ENCODE measurements around the gene DHX9. TPM values are rescaled to one million over a fixed set of nuclear protein-coding genes. Genes with fewer than 3 reads are reported as not detected.

The DHX9 gene
- total and polyA plus RNA-seq, 2 experiments from 2014 or later: 151 to 262 TPM

DNA sequence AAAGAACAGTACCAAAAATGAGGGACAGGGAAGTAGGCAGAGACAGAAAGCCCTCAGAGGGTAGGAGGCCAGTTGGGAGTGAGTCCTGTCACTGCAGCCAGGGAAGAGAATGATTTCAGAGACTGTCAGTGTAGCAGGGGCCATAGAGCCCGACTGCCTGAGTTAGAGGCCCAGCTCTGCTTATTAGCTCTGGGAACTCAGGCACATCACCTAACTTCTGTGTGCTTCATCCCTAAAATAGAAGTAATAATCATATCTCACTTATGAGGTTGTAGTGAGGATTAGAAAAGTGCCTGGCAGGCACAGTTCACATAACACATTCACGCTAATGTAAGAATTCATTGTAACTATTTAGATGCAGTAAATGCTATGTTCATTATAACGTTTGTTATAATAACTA lies 31.2 kb upstream of the DHX9 start:
- peaks cover 6% of the 10 kb centered on the region for H3K4me1 ChIP-seq (ENCODE audit: insufficient read depth)
- no peak overlapping the region for H3K4me2 ChIP-seq
- no peaks in the 10 kb centered on the region for H3K36me3 ChIP-seq (ENCODE audit: insufficient read depth)
- Mint-ChIP-seq H3K9me3 (no peaks in the 10 kb centered on the region), H3K4me1 (peaks cover 12% of the 10 kb centered on the region), H3K27ac (no peak overlapping the region), H3K36me3 (ENCODE audit: low read depth) (no peaks in the 10 kb centered on the region), H3K4me3 (no peak overlapping the region), H3K27me3 (ENCODE audit: insufficient read depth, low read depth, poor library complexity) (peaks cover 1% of the 10 kb centered on the region)
- TF ChIP-seq EZH2phosphoT487 (IDR thresholded peaks at IDR 0.05; ENCODE audit: unreplicated experiment): no peak
- TF ChIP-seq JUNB (IDR thresholded peaks at IDR 0.05; ENCODE audit: unreplicated experiment): no peak
- TF ChIP-seq, protein P1, sequence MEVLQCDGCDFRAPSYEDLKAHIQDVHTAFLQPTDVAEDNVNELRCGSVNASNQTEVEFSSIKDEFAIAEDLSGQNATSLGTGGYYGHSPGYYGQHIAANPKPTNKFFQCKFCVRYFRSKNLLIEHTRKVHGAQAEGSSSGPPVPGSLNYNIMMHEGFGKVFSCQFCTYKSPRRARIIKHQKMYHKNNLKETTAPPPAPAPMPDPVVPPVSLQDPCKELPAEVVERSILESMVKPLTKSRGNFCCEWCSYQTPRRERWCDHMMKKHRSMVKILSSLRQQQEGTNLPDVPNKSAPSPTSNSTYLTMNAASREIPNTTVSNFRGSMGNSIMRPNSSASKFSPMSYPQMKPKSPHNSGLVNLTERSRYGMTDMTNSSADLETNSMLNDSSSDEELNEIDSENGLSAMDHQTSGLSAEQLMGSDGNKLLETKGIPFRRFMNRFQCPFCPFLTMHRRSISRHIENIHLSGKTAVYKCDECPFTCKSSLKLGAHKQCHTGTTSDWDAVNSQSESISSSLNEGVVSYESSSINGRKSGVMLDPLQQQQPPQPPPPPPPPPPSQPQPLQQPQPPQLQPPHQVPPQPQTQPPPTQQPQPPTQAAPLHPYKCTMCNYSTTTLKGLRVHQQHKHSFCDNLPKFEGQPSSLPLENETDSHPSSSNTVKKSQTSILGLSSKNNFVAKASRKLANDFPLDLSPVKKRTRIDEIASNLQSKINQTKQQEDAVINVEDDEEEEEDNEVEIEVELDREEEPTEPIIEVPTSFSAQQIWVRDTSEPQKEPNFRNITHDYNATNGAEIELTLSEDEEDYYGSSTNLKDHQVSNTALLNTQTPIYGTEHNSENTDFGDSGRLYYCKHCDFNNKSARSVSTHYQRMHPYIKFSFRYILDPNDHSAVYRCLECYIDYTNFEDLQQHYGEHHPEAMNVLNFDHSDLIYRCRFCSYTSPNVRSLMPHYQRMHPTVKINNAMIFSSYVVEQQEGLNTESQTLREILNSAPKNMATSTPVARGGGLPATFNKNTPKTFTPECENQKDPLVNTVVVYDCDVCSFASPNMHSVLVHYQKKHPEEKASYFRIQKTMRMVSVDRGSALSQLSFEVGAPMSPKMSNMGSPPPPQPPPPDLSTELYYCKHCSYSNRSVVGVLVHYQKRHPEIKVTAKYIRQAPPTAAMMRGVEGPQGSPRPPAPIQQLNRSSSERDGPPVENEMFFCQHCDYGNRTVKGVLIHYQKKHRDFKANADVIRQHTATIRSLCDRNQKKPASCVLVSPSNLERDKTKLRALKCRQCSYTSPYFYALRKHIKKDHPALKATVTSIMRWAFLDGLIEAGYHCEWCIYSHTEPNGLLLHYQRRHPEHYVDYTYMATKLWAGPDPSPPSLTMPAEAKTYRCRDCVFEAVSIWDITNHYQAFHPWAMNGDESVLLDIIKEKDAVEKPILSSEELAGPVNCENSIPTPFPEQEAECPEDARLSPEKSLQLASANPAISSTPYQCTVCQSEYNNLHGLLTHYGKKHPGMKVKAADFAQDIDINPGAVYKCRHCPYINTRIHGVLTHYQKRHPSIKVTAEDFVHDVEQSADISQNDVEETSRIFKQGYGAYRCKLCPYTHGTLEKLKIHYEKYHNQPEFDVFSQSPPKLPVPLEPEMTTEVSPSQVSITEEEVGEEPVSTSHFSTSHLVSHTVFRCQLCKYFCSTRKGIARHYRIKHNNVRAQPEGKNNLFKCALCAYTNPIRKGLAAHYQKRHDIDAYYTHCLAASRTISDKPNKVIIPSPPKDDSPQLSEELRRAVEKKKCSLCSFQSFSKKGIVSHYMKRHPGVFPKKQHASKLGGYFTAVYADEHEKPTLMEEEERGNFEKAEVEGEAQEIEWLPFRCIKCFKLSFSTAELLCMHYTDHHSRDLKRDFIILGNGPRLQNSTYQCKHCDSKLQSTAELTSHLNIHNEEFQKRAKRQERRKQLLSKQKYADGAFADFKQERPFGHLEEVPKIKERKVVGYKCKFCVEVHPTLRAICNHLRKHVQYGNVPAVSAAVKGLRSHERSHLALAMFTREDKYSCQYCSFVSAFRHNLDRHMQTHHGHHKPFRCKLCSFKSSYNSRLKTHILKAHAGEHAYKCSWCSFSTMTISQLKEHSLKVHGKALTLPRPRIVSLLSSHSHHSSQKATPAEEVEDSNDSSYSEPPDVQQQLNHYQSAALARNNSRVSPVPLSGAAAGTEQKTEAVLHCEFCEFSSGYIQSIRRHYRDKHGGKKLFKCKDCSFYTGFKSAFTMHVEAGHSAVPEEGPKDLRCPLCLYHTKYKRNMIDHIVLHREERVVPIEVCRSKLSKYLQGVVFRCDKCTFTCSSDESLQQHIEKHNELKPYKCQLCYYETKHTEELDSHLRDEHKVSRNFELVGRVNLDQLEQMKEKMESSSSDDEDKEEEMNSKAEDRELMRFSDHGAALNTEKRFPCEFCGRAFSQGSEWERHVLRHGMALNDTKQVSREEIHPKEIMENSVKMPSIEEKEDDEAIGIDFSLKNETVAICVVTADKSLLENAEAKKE (CRISPR knock-in tag; IDR thresholded peaks at IDR 0.05): no peak
- TF ChIP-seq STAT1 (IDR thresholded peaks at IDR 0.05; ENCODE audit: unreplicated experiment): no peak
- no peak for TF ChIP-seq EZH2 (IDR thresholded peaks at IDR 0.05; ENCODE audit: low read depth, unreplicated experiment)
- TF ChIP-seq CREB1 (CRISPR knock-in tag; IDR thresholded peaks at IDR 0.05; ENCODE audit: low read depth): no peak
- TF ChIP-seq, protein P2, sequence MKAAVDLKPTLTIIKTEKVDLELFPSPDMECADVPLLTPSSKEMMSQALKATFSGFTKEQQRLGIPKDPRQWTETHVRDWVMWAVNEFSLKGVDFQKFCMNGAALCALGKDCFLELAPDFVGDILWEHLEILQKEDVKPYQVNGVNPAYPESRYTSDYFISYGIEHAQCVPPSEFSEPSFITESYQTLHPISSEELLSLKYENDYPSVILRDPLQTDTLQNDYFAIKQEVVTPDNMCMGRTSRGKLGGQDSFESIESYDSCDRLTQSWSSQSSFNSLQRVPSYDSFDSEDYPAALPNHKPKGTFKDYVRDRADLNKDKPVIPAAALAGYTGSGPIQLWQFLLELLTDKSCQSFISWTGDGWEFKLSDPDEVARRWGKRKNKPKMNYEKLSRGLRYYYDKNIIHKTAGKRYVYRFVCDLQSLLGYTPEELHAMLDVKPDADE (IDR thresholded peaks at IDR 0.05): no peak
- no peak for TF ChIP-seq ZNF114 (CRISPR knock-in tag; IDR thresholded peaks at IDR 0.05)
- TF ChIP-seq REST (IDR thresholded peaks at IDR 0.05; ENCODE audit: unreplicated experiment): no peak
- TF ChIP-seq ZNF331 (CRISPR knock-in tag; IDR thresholded peaks at IDR 0.05; ENCODE audit: low read depth): no peak
- TF ChIP-seq POLR2AphosphoS5 (IDR thresholded peaks at IDR 0.05; ENCODE audit: low read depth): no peak
- no peaks in the 10 kb centered on the region for H4K20me1 ChIP-seq (replicated peaks; ENCODE audit: insufficient read depth)
- no peaks in the 10 kb centered on the region for H3K27me3 ChIP-seq (ENCODE audit: insufficient read depth)
- no peaks in the 10 kb centered on the region for H3K79me2 ChIP-seq (replicated peaks; ENCODE audit: insufficient read depth)
- no peaks in the 10 kb centered on the region for H3F3A ChIP-seq (replicated peaks; ENCODE audit: low read depth)
- H2AFZ ChIP-seq: no peak overlapping the region
- H3K4me3 ChIP-seq: no peak overlapping the region
- H3K9me2 ChIP-seq (ENCODE audit: insufficient read depth): no peaks in the 10 kb centered on the region
- no peak for ATAC-seq
- no peak overlapping the region for H3K27ac ChIP-seq (ENCODE audit: low read depth)
- DNase-seq (ENCODE audit: low spot score): no peak
